Endothelial cell of umbilical vein (primary cell): ENCODE results near the gene ANKRD12.

ENCODE experiments used
- CTCF ChIP-seq, 2 donors: IDR thresholded peaks; 1 replicate in 1 of 2; 2 replicates in 1 of 2; pipeline ENCODE4 v1.5.1; 2011; ENCODE audit warnings: low read length in 2 of 2, mild to moderate bottlenecking in 2 of 2, moderate library complexity in 2 of 2, control low read depth in 1 of 2, inconsistent platforms in 1 of 2, low read depth in 1 of 2; ENCODE audit not compliant: insufficient read depth in 1 of 2; ENCODE audit errors: extremely low read depth in 1 of 2
- MAX ChIP-seq: IDR thresholded peaks from 2 replicates; pipeline ENCODE4 v1.6.1; 2011; ENCODE audit not compliant: insufficient read depth, insufficient read length
- POLR2A ChIP-seq: IDR thresholded peaks from 2 replicates; pipeline ENCODE4 v1.6.1; 2012; ENCODE audit warnings: low read depth, mild to moderate bottlenecking, control low read depth, low read length
- POLR2AphosphoS5 ChIP-seq: IDR thresholded peaks from 2 replicates; pipeline ENCODE4 v1.6.1; 2012; ENCODE audit warnings: low read depth, mild to moderate bottlenecking, control low read depth, low read length, moderate library complexity; ENCODE audit not compliant: insufficient read depth

- no peak for TF ChIP-seq CTCF (IDR thresholded peaks at IDR 0.05; ENCODE audit: extremely low read depth in 1 of 2, insufficient read depth in 1 of 2, low read depth in 1 of 2, low read length in 2 of 2)
- no peak for TF ChIP-seq MAX
- no peak for TF ChIP-seq POLR2AphosphoS5
- TF ChIP-seq POLR2A, result no peak
Observed at GRCh38 chr18:9260388-9261380, 124.1 kb downstream of the ANKRD12 start.
